NCI-H345 (cell line): ENCODE results near the gene SAYSD1.
"Not testable (repeated sequence)": the region's sequence is repeated elsewhere in the genome, so short reads cannot be mapped to it uniquely, and the experiment has no call there.

Experiments
- DNase-seq: peaks from one replicate; lab custom pipeline; 2025; lab: John Stamatoyannopoulos, UW

The SAYSD1 gene, protein sequence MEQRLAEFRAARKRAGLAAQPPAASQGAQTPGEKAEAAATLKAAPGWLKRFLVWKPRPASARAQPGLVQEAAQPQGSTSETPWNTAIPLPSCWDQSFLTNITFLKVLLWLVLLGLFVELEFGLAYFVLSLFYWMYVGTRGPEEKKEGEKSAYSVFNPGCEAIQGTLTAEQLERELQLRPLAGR

GRCh38 chr6:39114704-39115599, at the start of gene SAYSD1:
Gene SAYSD1, minus strand, starts transcription at chr6:39115186. Its CDS starts 97 bp downstream, at chr6:39115089.
- DNase-seq: peak; percentile 95

DNA sequence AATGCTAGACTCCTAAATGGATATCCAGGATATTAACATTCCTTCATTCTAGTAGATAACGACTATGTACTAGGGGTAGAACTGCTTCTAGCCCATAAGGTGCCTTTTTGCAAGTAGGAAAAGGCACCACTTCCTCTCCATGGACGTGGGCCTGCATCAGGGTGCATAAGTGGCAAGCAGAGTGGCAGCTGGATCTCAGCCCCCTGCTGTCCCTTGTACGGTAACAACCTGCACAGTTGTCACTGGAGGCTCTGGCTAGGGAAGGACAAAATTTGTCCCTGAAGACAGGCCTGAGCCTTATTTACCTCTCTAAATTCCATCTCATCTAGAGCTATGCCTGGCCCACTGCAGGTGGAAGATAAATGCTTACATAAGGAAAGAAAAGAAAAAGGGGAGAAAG, 42.5 kb upstream of the SAYSD1 start:
- DNase-seq: peak; percentile 17

DNA sequence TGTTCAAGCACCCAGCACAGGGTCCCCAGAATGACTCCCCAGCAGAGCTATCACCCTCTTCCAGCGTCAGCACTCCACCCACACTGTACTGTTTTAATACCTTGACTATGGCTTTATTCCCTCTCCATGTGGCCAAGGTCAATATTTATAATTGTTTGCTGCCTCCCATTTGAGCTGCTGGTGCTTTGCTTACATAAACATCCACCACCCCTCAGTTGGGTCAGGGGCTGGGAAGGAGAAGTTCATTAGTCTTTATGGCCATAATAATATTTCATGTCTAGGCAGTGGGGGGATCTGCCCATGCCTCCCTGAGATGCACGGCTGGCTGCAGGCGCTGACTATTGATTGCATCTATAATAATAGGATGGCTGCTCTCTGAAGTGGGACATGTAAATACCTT, 41.8 kb upstream of the SAYSD1 start:
- peak; percentile 57 for DNase-seq

- no peak for DNase-seq
These were observed 39.7 kb upstream of the SAYSD1 start for GRCh38 chr6:39154705-39155104.

DNA sequence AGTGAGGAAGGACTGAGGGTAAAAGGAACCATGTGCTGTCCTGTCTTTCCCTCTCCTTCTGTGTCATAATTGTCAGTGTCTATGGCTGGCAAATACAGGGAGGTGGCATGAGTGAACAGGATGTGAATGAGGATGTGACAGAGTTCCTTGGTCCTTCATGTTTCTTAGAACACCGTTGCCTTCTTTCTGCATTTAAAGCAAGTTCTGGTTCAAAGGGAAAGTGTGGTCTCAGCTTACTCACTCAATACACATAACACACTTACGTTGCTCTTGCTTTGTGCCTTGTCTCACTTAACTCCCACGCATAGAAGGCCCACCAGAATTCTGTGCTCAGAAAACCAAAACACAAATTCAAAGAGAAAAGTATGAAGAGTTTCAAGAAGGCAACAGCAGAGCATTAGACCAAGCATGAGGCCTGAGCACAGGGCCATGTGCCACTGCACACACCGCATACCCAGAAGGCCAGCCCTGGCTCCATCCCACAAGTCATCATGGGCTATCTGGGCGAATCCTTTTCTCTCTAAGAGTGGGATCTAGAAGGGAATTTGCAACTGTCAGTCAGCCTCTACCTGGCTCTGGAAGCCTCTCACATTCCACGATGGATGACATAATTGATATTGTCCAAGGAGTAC, 38.9 kb upstream of the SAYSD1 start:
- no peak for DNase-seq

DNA sequence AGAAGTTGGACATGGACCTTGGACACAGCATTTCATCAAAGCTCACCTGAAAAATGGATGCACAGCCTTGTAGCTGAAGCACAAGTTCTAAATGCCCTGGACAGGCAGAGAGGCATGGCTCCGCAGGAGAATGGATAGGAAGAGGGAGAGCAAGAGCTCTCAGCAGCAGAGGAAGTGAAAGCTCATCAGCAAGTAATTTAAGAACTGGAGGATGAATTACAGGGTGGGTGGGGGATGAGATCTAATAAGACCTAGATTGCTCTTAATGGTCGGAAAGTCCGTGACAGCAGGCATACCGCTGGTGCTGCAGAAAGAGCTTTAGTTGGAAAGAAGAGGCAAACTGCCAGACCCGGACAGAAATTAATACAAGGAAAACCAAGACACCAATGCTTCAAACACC, 37.3 kb upstream of the SAYSD1 start:
- no peak for DNase-seq

- DNase-seq: no peak
These were observed 36.2 kb upstream of the SAYSD1 start for GRCh38 chr6:39151211-39151610.

DNA sequence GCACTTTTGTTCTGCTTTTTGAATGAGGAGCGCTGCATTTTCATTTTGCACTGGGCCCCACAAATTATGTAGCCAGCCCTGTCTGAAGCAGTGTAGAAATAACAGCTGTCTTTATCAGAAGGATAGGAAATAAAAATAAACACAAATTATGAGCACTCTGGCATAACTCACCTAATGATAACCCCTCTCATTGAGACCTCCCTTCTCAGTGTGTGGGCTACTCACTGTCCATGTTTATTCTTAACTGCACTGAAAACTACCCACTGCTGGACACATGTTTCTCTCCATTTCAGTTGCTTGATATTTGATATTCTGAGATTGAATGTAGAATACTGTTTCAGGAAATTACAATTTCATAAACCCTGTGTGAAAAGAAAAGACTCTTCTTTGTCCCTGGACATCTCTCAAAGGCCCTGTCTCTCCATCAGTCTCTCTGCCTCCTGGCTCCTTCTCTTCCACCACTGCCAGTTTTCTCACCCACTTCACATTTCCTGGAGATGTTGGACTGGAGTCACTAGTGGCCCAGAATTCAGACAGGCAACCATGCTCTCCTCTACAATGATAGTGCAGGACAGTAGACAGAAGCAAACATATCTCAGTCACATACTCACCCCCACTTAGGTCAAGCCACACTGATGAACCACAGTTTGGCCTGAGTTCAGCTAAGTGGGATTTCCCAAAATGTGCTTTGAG, 29.6 kb upstream of the SAYSD1 start:
- no peak for DNase-seq

DNA sequence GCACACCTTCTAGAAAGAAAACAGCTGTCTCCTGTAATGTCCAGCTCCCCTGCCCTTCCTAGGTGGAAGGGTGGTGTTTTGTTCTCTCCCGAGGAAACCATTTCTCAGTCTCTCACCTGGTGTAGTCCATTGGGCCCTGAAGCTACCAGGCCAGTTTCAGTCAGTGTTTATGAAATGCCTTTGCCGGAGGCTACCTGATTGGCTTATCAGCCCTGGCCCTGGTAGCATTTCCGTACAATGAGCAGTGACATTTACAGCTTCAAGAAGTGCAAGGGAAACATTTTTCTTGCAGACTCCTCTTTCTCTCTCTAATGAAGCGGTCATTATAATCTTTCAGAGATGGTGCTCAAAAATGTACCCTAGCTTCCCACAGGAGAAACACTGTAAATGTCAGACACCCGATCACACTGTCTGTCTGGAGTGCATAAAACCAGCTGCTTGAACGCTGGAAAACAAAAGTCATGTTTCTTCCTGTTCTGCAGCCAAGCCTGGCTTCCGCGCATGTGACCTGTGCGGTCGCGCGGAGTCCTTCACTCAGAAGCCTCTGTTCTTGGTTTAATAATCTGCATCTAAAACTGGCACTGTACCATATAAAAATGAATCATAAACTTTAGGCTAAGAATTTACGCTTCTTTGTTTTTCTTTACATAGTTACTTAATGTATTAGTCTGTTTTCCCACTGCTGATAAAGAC, 28.4 kb upstream of the SAYSD1 start:
- no peak for DNase-seq

- no peak for DNase-seq
These were observed 25.7 kb upstream of the SAYSD1 start for GRCh38 chr6:39140556-39141167.

DNA sequence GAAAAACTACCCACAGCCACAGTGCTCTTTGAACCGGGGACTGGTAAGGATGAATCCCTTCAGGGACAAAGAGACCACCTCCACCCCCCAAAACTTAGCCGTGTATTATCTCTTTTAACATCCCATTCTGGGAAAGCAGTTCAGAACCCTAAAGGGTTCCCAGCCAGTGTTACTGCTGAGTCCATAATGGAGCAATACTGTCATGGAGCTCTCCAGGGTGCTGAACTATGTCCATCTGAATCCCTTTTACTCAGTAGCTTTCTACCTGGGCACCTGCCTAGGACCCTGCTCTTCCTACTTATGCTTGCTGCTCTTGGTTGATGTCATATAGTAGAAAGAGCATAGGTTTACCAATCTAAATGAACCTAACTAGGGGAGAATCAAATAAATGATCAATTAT, 22.3 kb upstream of the SAYSD1 start:
- DNase-seq: no peak

DNA sequence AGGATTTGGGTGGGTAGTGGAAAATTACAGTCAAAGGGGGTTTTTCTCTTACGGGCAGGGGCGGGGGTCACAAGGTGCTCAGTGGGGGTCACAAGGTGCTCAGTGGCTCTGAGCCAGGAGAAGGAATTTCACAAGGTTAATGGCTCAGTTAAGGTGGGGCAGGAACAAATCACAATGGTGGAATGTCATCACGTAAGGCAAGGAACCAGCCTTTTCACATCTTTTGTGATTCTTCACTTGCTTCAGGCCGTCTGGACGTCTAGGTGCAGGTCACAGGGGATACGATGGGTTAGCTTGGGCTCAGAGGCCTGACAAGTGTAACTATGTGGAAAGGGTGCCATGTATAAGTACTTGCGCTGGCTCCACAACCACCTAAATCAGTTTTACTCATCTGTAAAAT, 21.2 kb upstream of the SAYSD1 start:
- not testable (repeated sequence) for DNase-seq

DNA sequence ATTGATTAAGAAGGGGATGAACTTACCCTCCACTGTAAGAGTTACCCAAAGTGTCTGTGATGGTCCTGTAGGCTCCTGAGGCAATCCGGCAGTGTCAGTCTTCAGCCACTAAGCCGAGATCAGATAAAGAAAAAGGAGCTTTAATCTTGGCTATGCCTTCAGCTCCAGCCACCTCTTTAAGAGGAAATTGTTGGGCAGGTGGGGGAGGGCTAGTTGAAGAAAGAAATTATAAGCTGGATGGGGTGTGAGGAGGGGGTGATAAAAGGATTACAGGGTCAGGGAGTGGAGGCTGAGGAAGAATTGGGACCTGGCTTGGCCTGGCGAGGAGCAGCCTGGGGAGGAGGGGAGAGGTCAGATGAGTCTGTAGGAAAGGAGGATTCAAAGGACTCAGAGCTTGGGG, 19.8 kb upstream of the SAYSD1 start:
- not testable (repeated sequence) for DNase-seq

GRCh38 chr6:39130691-39131090, 15.7 kb upstream of the SAYSD1 start:
- DNase-seq: no peak

GRCh38 chr6:39128832-39129231, 13.8 kb upstream of the SAYSD1 start:
- DNase-seq: no peak

GRCh38 chr6:39128106-39128505, 13.1 kb upstream of the SAYSD1 start:
- peak; percentile 14 for DNase-seq

DNA sequence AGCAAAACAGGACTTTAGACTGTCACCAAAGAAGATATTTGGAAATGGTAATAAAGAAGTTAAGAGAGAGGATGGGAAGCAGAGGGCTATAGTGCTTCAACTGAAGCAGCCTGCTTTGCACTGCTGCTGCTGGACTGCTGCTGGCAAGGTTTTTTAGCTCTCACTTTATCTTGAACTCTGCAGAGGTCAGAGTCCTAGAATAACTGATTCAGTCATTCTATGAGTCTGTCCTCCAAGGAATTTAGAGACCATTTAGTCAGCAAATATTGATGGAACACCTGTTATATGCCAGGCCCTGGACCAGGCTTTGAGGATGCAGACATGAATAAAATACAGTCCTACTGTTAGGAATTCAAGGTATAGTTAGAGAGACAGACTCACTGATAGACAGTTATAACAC, 9.1 kb upstream of the SAYSD1 start:
- DNase-seq: no peak

- no peak for DNase-seq
These were observed 3.9 kb upstream of the SAYSD1 start for GRCh38 chr6:39118921-39119320.

DNA sequence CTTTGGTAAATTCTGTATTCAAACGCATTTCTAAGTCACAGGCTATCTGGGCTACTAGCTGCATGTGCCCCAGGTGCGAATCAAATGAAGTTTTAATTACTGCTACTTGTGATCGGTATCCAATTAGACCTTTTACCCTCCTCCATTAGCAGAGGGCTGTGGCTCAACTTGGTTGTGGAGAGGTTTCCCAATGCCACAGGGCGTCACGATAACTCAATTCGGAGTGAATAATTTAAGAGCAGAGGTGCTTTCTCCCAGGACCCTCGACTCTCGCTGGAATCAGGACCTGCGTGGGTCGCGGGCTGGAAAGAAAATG, 640 bp downstream of the SAYSD1 start:
- DNase-seq: no peak

DNA sequence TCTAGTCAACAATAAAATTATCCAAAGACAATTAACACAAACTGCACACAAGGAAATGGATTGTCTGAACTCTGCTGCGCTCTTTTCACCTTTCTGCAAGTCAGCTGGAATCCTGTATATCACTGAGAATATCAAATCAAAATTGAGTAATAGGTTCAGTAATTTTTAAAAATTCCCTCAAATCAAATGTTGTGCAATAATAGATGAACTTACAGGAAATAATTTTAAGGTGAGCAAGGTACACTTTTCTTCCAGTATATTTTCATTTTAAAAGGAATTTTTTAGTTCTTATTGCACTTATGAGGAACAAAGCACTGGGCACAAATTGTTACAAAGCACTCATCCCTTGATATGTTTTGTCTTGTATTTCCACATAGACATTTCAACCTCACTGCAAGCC, 1.2 kb downstream of the SAYSD1 start:
- DNase-seq: no peak

- no peak for DNase-seq
These were observed 3.7 kb downstream of the SAYSD1 start for GRCh38 chr6:39111280-39111679.
